Measurements from ENCODE around the gene SCYGR8.

- TF ChIP-seq POLR2AphosphoS5 (IDR thresholded peaks at IDR 0.05; ENCODE audit: borderline replicate concordance, low read depth, low read length) (no peak), EZH2 (IDR thresholded peaks at IDR 0.05) (no peak), FOXP2 (optimal IDR thresholded peaks at IDR 0.05; ENCODE audit: control extremely low read depth, extremely low read length, insufficient read depth) (no peak)
Observed at GRCh38 chr2:227782804-227783203, 37.1 kb downstream of the SCYGR8 start.
